Sigmoid colon (tissue), 7 donors: Measurements from ENCODE around the gene ZNF792. TPM values are rescaled to one million over a fixed set of nuclear protein-coding genes. Genes with fewer than 3 reads are reported as not detected.

ENCODE experiments used
- DNase-seq: peaks from one replicate; pipeline ENCODE4 v3.0.0-alpha.2; 2019
- H3K27ac ChIP-seq, 4 donors: fragments of 200-600 bp; sonication (generic); one replicate each; pipeline ENCODE4 v1.5.1; 2016 to 2019; ENCODE audit warnings: mild to moderate bottlenecking in 1 of 4
- H3K27me3 ChIP-seq, 3 donors: fragments of 200-600 bp; sonication (generic); one replicate each; pipeline ENCODE4 v1.5.1; 2019; ENCODE audit warnings: mild to moderate bottlenecking in 1 of 3
- H3K36me3 ChIP-seq, 4 donors: fragments of 200-600 bp; sonication (generic); one replicate each; pipeline ENCODE4 v1.5.1; 2016 to 2019
- H3K4me1 ChIP-seq, 4 donors: fragments of 200-600 bp; sonication (generic); one replicate each; pipeline ENCODE4 v1.5.1; 2017 to 2019
- H3K4me3 ChIP-seq, 4 donors: fragments of 200-600 bp; sonication (generic); one replicate each; pipeline ENCODE4 v1.5.1; 2017 to 2019; ENCODE audit warnings: mild to moderate bottlenecking in 2 of 4, moderate library complexity in 1 of 4
- H3K9me3 ChIP-seq, 4 donors: fragments of 200-600 bp in 3 of 4; sonication (generic) in 3 of 4; one replicate each; pipeline versions ENCODE4 v1.5.1 to v1.6.1; 2013 to 2019
- EP300 ChIP-seq, 4 donors: sonication (generic); formaldehyde crosslinking; IDR thresholded peaks; one replicate each; pipeline ENCODE4 v1.6.1; 2017; ENCODE audit warnings: antibody characterized with exemption in 4 of 4
- POLR2A ChIP-seq, 2 donors: fragments of 450-650 bp; IDR thresholded peaks; one replicate each; pipeline ENCODE4 v1.6.1; 2016; ENCODE audit warnings: antibody characterized with exemption in 2 of 2, mild to moderate bottlenecking in 2 of 2, moderate library complexity in 2 of 2
- POLR2AphosphoS5 ChIP-seq, 4 donors: sonication (generic); formaldehyde crosslinking; IDR thresholded peaks; one replicate each; pipeline ENCODE4 v1.6.1; 2017; ENCODE audit warnings: antibody characterized with exemption in 4 of 4
- WGBS, 2 donors: extraction: QIAGEN DNeasy Blood & Tissue Kit; methylation state at CpG; one replicate each; pipeline ENCODE4 v1.1.7; 2013; 5-methylcytosine and 5-hydroxymethylcytosine counted together
- intact Hi-C: fragments of 100-400 bp; cut with DNase I; formaldehyde crosslinking; loops from one replicate; pipeline ENCODE4 v1.15.1; 2023
- polyA plus RNA-seq, 3 donors: library from polyadenylated mRNA; stranded (reverse); fragments of 200-250 nt; gene quantifications; one replicate each; pipeline ENCODE4 v1.2.3, GENCODE V29; 2013
- total RNA-seq, 4 donors: library from RNA; depleted of rRNA; stranded (reverse); fragments of >200 nt; gene quantifications; one replicate each; pipeline ENCODE4 v1.1.0, GENCODE V29; 2016
- TF ChIP-seq, protein P1 (sequence below), 4 experiments: fragments of 450-650 bp in 3 of 4; fragments of 200-600 bp in 1 of 4; IDR thresholded peaks; one replicate each; pipeline ENCODE4 v1.5.1; 2016 to 2019; ENCODE audit warnings: antibody characterized with exemption in 4 of 4, mild to moderate bottlenecking in 3 of 4, moderate library complexity in 2 of 4
- donor health status: healthy with polysubstance abuse.
- donor health status: Bipolar disorder and iron deficiency.
- donor health status: healthy.

Gene ZNF792
- total and polyA plus RNA-seq, 7 donors, result 1.4 to 6.4 (median 3.1) TPM

DNA sequence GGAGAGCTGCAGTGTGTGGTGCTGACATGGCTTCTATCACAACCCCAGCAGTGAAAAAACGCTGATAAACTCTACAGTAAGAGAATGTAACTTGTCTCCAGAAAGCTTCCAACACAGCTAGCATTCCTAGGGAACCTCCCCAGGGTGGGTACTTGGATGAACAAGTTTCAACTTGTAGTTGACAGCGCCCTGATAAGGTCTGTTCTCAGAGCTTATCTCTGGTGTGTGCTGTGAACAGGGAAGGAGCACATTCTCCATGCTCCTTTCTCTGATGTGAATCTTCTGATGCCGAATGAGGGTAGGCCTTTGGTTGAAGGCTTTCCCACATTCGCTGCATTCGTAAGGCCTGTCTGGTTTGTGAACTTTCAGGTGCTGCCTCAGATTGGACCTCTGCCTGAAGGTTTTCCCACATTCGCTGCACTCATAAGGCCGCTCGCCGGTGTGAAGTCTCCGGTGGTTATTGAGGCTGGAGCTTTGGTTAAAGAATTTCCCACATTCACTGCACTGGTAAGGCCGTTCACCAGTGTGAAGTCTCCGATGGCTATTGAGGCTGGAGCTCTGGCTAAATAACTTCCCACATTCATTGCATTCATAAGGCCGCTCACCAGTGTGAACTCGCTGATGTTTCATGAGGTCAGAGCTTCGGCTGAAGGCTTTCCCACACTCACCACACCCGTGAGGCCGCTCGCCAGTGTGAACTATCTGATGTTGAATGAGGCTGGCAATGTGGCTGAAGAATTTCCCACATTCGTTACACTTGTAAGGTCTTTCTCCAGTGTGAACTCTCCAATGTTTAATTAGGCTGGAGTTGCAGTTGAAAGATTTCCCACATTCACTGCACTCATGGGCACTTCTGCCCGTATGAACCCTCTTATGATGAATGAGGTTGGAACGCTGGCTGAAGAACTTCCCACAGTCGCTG, 5.9 kb downstream of the ZNF792 start:
- 94 to 95% methylated on average over 22 of the region's 22 CpGs for WGBS, 2 donors
- peaks cover 0 to 17% (median 14%) of the 10 kb centered on the region in 4 donors for H3K4me1 ChIP-seq
- H3K4me3 ChIP-seq, result no peak overlapping the region
- no peak for DNase-seq
- no peaks in the 10 kb centered on the region for H3K27me3 ChIP-seq
- H3K27ac ChIP-seq, result no peak overlapping the region
- peaks cover 27 to 58% (median 31%) of the 10 kb centered on the region in 4 donors for H3K36me3 ChIP-seq
- TF ChIP-seq POLR2AphosphoS5 (IDR thresholded peaks at IDR 0.05) (no peak), POLR2A (IDR thresholded peaks at IDR 0.05) (no peak), EP300 (IDR thresholded peaks at IDR 0.05) (no peak)
- TF ChIP-seq, protein P1, sequence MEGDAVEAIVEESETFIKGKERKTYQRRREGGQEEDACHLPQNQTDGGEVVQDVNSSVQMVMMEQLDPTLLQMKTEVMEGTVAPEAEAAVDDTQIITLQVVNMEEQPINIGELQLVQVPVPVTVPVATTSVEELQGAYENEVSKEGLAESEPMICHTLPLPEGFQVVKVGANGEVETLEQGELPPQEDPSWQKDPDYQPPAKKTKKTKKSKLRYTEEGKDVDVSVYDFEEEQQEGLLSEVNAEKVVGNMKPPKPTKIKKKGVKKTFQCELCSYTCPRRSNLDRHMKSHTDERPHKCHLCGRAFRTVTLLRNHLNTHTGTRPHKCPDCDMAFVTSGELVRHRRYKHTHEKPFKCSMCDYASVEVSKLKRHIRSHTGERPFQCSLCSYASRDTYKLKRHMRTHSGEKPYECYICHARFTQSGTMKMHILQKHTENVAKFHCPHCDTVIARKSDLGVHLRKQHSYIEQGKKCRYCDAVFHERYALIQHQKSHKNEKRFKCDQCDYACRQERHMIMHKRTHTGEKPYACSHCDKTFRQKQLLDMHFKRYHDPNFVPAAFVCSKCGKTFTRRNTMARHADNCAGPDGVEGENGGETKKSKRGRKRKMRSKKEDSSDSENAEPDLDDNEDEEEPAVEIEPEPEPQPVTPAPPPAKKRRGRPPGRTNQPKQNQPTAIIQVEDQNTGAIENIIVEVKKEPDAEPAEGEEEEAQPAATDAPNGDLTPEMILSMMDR (IDR thresholded peaks at IDR 0.05), result no peak
- peaks cover 17 to 55% (median 37%) of the 10 kb centered on the region in 4 donors for H3K9me3 ChIP-seq
- intact Hi-C loops, result no loop called here

DNA sequence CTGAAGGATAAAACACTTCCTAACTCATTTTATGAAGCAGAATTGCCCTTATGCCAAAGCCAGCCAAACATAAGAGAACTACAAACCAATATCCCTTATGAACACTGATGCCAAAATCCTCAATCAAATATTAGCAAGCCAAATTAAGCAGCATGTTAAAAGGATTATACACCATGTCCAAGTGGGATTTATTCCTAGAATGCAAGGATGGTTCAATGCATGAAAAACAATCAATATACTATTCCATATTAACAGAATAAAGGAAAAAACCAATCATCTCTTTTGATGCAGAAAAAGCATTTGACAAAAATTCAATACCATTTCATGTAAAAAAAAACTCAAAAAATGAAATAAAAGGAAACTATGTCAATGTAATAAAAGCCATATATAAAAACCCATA, 10.9 kb downstream of the ZNF792 start:
- TF ChIP-seq EP300 (IDR thresholded peaks at IDR 0.05), result no peak
- H3K4me1 ChIP-seq, result no peaks in the 10 kb centered on the region
- H3K27me3 ChIP-seq, result no peaks in the 10 kb centered on the region
- peaks cover 7 to 35% (median 11%) of the 10 kb centered on the region in 4 donors for H3K36me3 ChIP-seq
- peaks cover under 1 to 45% (median 22%) of the 10 kb centered on the region in 4 donors for H3K9me3 ChIP-seq
- DNase-seq, result no peak
- intact Hi-C loops, result no loop called here
- no peak overlapping the region for H3K27ac ChIP-seq
- no peak overlapping the region for H3K4me3 ChIP-seq

DNA sequence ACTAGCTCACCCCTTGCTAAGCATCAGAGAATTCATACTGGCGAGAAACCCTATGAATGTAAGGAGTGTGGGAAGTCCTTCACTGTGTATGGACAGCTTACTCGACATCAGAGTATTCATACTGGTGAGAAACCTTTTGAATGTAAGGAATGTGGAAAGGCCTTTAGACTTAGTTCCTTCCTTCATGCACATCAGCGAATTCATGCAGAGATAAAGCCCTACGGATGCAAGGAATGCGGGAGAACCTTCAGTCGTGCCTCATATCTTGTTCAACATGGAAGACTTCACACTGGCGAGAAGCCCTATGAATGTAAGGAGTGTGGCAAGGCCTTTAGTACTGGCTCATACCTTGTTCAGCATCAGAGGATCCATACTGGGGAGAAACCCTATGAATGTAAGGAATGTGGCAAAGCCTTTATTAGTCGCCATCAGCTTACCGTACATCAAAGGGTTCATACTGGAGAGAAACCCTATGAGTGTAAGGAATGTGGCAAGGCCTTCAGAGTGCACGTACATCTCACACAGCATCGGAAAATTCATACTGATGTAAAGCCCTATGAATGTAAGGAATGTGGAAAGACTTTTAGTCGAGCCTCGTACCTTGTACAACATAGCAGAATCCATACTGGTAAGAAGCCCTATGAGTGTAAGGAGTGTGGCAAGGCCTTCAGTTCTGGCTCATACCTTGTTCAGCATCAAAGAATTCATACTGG, 20.0 kb downstream of the ZNF792 start:
- Histone ChIP-seq H3K27ac (no peak overlapping the region), H3K27me3 (no peaks in the 10 kb centered on the region), H3K4me3 (no peak overlapping the region), H3K4me1 (no peaks in the 10 kb centered on the region), H3K36me3 (peaks cover 8 to 28% (median 15%) of the 10 kb centered on the region in 4 donors), H3K9me3 (peaks cover 4 to 21% (median 7%) of the 10 kb centered on the region in 4 donors)
- 98% methylated on average over 13 of the region's 13 CpGs for WGBS, 2 donors
- TF ChIP-seq EP300 (IDR thresholded peaks at IDR 0.05), result no peak
- no peak for TF ChIP-seq POLR2AphosphoS5 (IDR thresholded peaks at IDR 0.05)
- TF ChIP-seq POLR2A (IDR thresholded peaks at IDR 0.05), result no peak
- TF ChIP-seq, protein P1 (IDR thresholded peaks at IDR 0.05), result no peak
- DNase-seq, result no peak
- intact Hi-C loops, result no loop called here

DNA sequence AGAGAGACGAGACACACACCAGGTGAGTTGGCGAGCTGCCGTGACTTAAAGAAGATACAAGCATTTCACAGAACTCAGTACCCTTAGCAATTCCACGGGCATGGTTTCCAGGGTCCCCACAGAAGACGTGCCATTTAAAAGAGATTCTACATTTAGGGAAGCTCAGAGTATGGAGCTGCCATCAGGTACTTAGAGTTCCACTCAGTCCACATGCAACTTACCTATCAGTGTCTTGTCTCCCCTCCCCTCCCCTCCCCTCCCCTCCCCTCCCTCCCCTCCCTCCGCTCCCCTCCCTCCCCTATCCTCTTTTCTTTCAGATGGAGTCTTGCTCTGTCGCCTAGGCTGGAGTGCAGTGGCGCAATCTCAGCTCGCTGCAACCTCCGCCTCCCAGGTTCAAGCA, 25.1 kb downstream of the ZNF792 start:
- H3K4me1 ChIP-seq, result no peaks in the 10 kb centered on the region
- DNase-seq, result no peak
- 87 to 91% methylated on average over 9 to 10 of the region's 10 CpGs for WGBS, 2 donors
- intact Hi-C loops, result no loop called here
- no peaks in the 10 kb centered on the region for H3K27me3 ChIP-seq
- peaks cover under 1 to 8% (median 5%) of the 10 kb centered on the region in 4 donors for H3K9me3 ChIP-seq
- no peak overlapping the region for H3K27ac ChIP-seq
- peaks cover 8 to 66% (median 15%) of the 10 kb centered on the region in 4 donors for H3K36me3 ChIP-seq
- H3K4me3 ChIP-seq, result no peak overlapping the region
- TF ChIP-seq, protein P1 (IDR thresholded peaks at IDR 0.05), result no peak
- TF ChIP-seq POLR2A (IDR thresholded peaks at IDR 0.05), result no peak
- TF ChIP-seq EP300 (IDR thresholded peaks at IDR 0.05), result no peak
- no peak for TF ChIP-seq POLR2AphosphoS5 (IDR thresholded peaks at IDR 0.05)

DNA sequence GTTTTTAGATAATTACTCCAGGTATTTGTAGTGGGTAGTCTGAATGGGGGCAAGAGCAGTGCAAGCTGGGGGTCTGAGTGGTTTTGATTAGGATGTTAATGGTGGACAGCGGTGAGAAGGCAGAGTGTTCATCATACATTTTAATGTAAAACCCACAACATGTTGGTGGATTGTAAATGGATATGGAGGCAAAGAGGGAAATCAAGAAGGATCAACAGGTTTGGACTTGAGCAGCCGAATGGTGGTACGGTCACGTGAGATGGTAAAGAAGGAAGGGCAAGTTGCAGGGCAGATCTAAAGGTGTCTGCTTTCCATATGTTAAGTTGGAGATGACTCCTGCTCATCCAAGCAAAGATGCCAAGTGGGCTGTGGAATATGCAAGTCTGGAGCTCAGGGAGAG, 27.8 kb downstream of the ZNF792 start:
- intact Hi-C loops, result no loop called here
- peaks cover 0 to 3% (median 0%) of the 10 kb centered on the region in 4 donors for H3K9me3 ChIP-seq
- no peak overlapping the region for H3K27ac ChIP-seq
- DNase-seq, result no peak
- 98 to 99% methylated on average over 4 of the region's 4 CpGs for WGBS, 2 donors
- peaks cover 10 to 70% (median 22%) of the 10 kb centered on the region in 4 donors for H3K36me3 ChIP-seq
- no peak overlapping the region for H3K4me3 ChIP-seq
- H3K27me3 ChIP-seq, result no peaks in the 10 kb centered on the region
- TF ChIP-seq, protein P1 (IDR thresholded peaks at IDR 0.05), result no peak
- no peak for TF ChIP-seq EP300 (IDR thresholded peaks at IDR 0.05)
- TF ChIP-seq POLR2AphosphoS5 (IDR thresholded peaks at IDR 0.05), result no peak
- no peak for TF ChIP-seq POLR2A (IDR thresholded peaks at IDR 0.05)
- no peaks in the 10 kb centered on the region for H3K4me1 ChIP-seq
